ENCODE results near the gene KIRREL3. TPM values are rescaled to one million over a fixed set of nuclear protein-coding genes. Genes with fewer than 3 reads are reported as not detected.

Gene KIRREL3
- total and polyA plus RNA-seq, 2 donors (not counting 3 experiments of a cell fraction or from before 2014, with no cell fraction given) = not detected

DNA sequence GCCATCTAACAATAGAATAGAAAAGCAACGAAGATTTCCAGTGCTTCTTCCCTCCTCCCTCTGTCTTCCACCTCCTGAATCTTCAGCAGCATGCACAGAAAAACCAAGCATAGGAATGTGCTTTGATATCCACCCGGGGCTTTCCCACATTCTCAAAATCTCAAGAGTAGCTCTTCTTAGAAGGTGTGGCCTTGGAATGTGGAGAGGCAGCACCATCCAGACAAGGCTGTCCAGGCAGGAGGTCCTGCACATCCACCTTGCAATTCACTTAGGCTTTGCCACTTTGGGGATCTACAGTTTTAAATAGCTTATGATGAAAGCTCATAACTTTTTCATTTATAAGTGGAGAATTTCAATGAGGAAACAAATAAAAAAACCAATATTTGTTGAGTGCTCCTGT lies 72.9 kb downstream of the KIRREL3 start:
- H3K9ac ChIP-seq (replicated peaks; ENCODE audit: extremely low read depth, insufficient read depth, low read length) = no peak overlapping the region
- no peak for FAIRE-seq
- no peaks in the 10 kb centered on the region for H4K20me1 ChIP-seq (replicated peaks; ENCODE audit: control insufficient read depth, extremely low read depth, insufficient read depth, low read length)
- H3K9me3 ChIP-seq (replicated peaks; ENCODE audit: control insufficient read depth, insufficient read depth, low read length) = peaks cover 8% of the 10 kb centered on the region
- dilution Hi-C loops (cut with MboI; ENCODE audit: extremely low pct_ligation_motif_present, low sequenced_read_pairs) (no loop called here), intact Hi-C loops (cut with micrococcal nuclease) (no loop called here)
- H3K4me1 ChIP-seq (ENCODE audit: control insufficient read depth, extremely low read depth, insufficient read depth, low read length) = no peaks in the 10 kb centered on the region
- H3K79me2 ChIP-seq (ENCODE audit: control insufficient read depth, insufficient read depth, low read length) = no peaks in the 10 kb centered on the region
- ChIA-PET CTCF (no interaction called here), POLR2A (no interaction called here)
- H3K27me3 ChIP-seq (ENCODE audit: control insufficient read depth in 2 of 2, insufficient read depth in 2 of 2, low read length in 2 of 2) = no peaks in the 10 kb centered on the region
- H3K27ac ChIP-seq (ENCODE audit: insufficient read depth, low read depth, low read length) = no peak overlapping the region
- DNase-seq (ENCODE audit: low read depth, low spot score) = no peak
- H3K9me1 ChIP-seq (replicated peaks; ENCODE audit: control insufficient read depth, extremely low read depth, insufficient read depth, low read length) = no peaks in the 10 kb centered on the region
- TF ChIP-seq JUN (IDR thresholded peaks at IDR 0.05; ENCODE audit: borderline replicate concordance, insufficient read depth, insufficient read length, low read depth) (no peak), GATA2 (IDR thresholded peaks at IDR 0.05; ENCODE audit: insufficient read depth, insufficient read length, low read depth, low read length) (no peak), MYC (IDR thresholded peaks at IDR 0.05; ENCODE audit: low read depth, low read length) (no peak), POLR2AphosphoS5 (IDR thresholded peaks at IDR 0.05; ENCODE audit: insufficient read depth, low read depth, low read length) (no peak), FOS (IDR thresholded peaks at IDR 0.05; ENCODE audit: borderline replicate concordance, insufficient read depth, low read length) (no peak), POLR2A (IDR thresholded peaks at IDR 0.05; ENCODE audit: low read depth, low read length) (no peak), EZH2 (IDR thresholded peaks at IDR 0.05; ENCODE audit: borderline replicate concordance, low read depth, low read length, severe bottlenecking) (no peak)
- TF ChIP-seq, protein P1, sequence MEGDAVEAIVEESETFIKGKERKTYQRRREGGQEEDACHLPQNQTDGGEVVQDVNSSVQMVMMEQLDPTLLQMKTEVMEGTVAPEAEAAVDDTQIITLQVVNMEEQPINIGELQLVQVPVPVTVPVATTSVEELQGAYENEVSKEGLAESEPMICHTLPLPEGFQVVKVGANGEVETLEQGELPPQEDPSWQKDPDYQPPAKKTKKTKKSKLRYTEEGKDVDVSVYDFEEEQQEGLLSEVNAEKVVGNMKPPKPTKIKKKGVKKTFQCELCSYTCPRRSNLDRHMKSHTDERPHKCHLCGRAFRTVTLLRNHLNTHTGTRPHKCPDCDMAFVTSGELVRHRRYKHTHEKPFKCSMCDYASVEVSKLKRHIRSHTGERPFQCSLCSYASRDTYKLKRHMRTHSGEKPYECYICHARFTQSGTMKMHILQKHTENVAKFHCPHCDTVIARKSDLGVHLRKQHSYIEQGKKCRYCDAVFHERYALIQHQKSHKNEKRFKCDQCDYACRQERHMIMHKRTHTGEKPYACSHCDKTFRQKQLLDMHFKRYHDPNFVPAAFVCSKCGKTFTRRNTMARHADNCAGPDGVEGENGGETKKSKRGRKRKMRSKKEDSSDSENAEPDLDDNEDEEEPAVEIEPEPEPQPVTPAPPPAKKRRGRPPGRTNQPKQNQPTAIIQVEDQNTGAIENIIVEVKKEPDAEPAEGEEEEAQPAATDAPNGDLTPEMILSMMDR (IDR thresholded peaks at IDR 0.05; ENCODE audit: extremely low read depth in 1 of 2, insufficient read depth in 1 of 2, low read depth in 1 of 2, low read length in 2 of 2) = no peak
- TF ChIP-seq, protein P2, sequence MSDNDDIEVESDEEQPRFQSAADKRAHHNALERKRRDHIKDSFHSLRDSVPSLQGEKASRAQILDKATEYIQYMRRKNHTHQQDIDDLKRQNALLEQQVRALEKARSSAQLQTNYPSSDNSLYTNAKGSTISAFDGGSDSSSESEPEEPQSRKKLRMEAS (IDR thresholded peaks at IDR 0.05; ENCODE audit: insufficient read depth, insufficient read length) = no peak
- no peaks in the 10 kb centered on the region for H3K36me3 ChIP-seq (ENCODE audit: control insufficient read depth in 2 of 2, extremely low read depth in 1 of 2, insufficient read depth in 2 of 2, low read length in 2 of 2)
- no peak overlapping the region for H3K4me2 ChIP-seq (ENCODE audit: insufficient read depth, low read length)
- no peak overlapping the region for H2AFZ ChIP-seq (ENCODE audit: low read depth, low read length)
- no TSS peak for BruUV-seq (replicated peaks)
- H3K4me3 ChIP-seq (replicated peaks in 1 of 3; ENCODE audit: insufficient read depth in 1 of 3, low read depth in 1 of 3, low read length in 3 of 3) = no peak overlapping the region

All from endothelial cell of umbilical vein (primary cell).